GM18502 (cell line): Measurements from ENCODE around the gene CEP131.
"Not testable (repeated sequence)": the region's sequence is repeated elsewhere in the genome, so short reads cannot be mapped to it uniquely, and the experiment has no call there.

Experiments used
- ATAC-seq: cut with Tn5 transposase; IDR thresholded peaks from one replicate; pipeline ENCODE4 v1.9.1; 2021; ENCODE audit warnings: mild to moderate bottlenecking; ENCODE audit not compliant: unreplicated experiment, poor library complexity

The CEP131 gene

GRCh38 chr17:81158688-81159590 lies 63.8 kb downstream of the CEP131 start:
- ATAC-seq: no peak

GRCh38 chr17:81157848-81158687 lies 64.7 kb downstream of the CEP131 start:
- no peak for ATAC-seq

- no peak for ATAC-seq
Observed at GRCh38 chr17:81156866-81157805, 65.6 kb downstream of the CEP131 start.

GRCh38 chr17:81154961-81155360 lies 67.8 kb downstream of the CEP131 start:
- ATAC-seq: no peak

- ATAC-seq: not testable (repeated sequence)
Observed at GRCh38 chr17:81154016-81154415, 68.7 kb downstream of the CEP131 start.

GRCh38 chr17:81153340-81153803 lies 69.4 kb downstream of the CEP131 start:
- ATAC-seq: no peak

GRCh38 chr17:81152288-81152828 lies 70.4 kb downstream of the CEP131 start:
- no peak for ATAC-seq

GRCh38 chr17:81151278-81151677 lies 71.5 kb downstream of the CEP131 start:
- no peak for ATAC-seq

GRCh38 chr17:81150377-81151077 lies 72.2 kb downstream of the CEP131 start:
- no peak for ATAC-seq

- no peak for ATAC-seq
Observed at GRCh38 chr17:81148986-81149533, 73.7 kb downstream of the CEP131 start.

GRCh38 chr17:81148571-81148970 lies 74.2 kb downstream of the CEP131 start:
- no peak for ATAC-seq

- no peak for ATAC-seq
Observed at GRCh38 chr17:81147701-81148100, 75.1 kb downstream of the CEP131 start.

- ATAC-seq: not testable (repeated sequence)
Observed at GRCh38 chr17:81146208-81146607, 76.6 kb downstream of the CEP131 start.

- ATAC-seq: no peak
Observed at GRCh38 chr17:81144423-81144781, 78.4 kb downstream of the CEP131 start.

GRCh38 chr17:81143717-81144422 lies 78.9 kb downstream of the CEP131 start:
- no peak for ATAC-seq

GRCh38 chr17:81143200-81143527 lies 79.6 kb downstream of the CEP131 start:
- no peak for ATAC-seq

GRCh38 chr17:81142301-81143199 lies 80.2 kb downstream of the CEP131 start:
- no peak for ATAC-seq
